Liver (tissue), 9 donors: Measurements from ENCODE around the gene SKAP2. TPM values are rescaled to one million over a fixed set of nuclear protein-coding genes. Genes with fewer than 3 reads are reported as not detected.
A peak's percentile ranks its signal among the peaks of the same experiment; 100 is the strongest.

ENCODE experiments used
- DNase-seq: peaks from one replicate; pipeline ENCODE4 v3.0.0-alpha.2; 2017; ENCODE audit warnings: low spot score
- H3K27ac ChIP-seq, 2 donors: one replicate each; pipeline ENCODE4 v1.7.0; 2013; ENCODE audit warnings: inconsistent platforms in 2 of 2, low read length in 2 of 2, control low read depth in 1 of 2, low read depth in 1 of 2, mild to moderate bottlenecking in 1 of 2
- H3K27me3 ChIP-seq, 4 donors: one replicate each; pipeline versions ENCODE4 v1.6.1 to v1.7.0; 2013; ENCODE audit warnings: low read length in 3 of 4, inconsistent platforms in 1 of 4, mild to moderate bottlenecking in 1 of 4, moderate library complexity in 1 of 4; ENCODE audit not compliant: control insufficient read depth in 4 of 4, insufficient read depth in 4 of 4
- H3K36me3 ChIP-seq, 4 donors: one replicate each; pipeline versions ENCODE4 v1.6.1 to v1.7.0; 2013; ENCODE audit warnings: low read length in 3 of 4, mild to moderate bottlenecking in 3 of 4, low read depth in 1 of 4, moderate library complexity in 1 of 4; ENCODE audit not compliant: control insufficient read depth in 4 of 4, insufficient read depth in 3 of 4
- H3K4me1 ChIP-seq, 4 donors: one replicate each; pipeline versions ENCODE4 v1.6.1 to v1.7.0; 2013; ENCODE audit warnings: low read length in 3 of 4, mild to moderate bottlenecking in 3 of 4, moderate library complexity in 1 of 4; ENCODE audit not compliant: control insufficient read depth in 4 of 4, insufficient read depth in 4 of 4
- H3K4me3 ChIP-seq, 3 donors: one replicate each; pipeline versions ENCODE4 v1.6.1 to v1.7.0; 2013; ENCODE audit warnings: low read length in 3 of 3, control low read depth in 1 of 3, low read depth in 1 of 3, mild to moderate bottlenecking in 1 of 3
- H3K9ac ChIP-seq, 2 donors: one replicate each; pipeline ENCODE4 v1.7.0; 2013; ENCODE audit warnings: low read length in 2 of 2, mild to moderate bottlenecking in 2 of 2, moderate library complexity in 2 of 2, control low read depth in 1 of 2, low read depth in 1 of 2
- H3K9me3 ChIP-seq, 4 donors: one replicate each; pipeline versions ENCODE4 v1.6.1 to v1.7.0; 2013; ENCODE audit warnings: low read length in 3 of 4; ENCODE audit not compliant: control insufficient read depth in 4 of 4
- ATF3 ChIP-seq: IDR thresholded peaks from 2 replicates; pipeline ENCODE4 v1.6.1; 2016; ENCODE audit warnings: antibody characterized with exemption
- EGR1 ChIP-seq, 2 donors: IDR thresholded peaks; 2 replicates each; pipeline ENCODE4 v1.6.1; 2016 to 2018; ENCODE audit warnings: antibody characterized with exemption in 2 of 2, low read depth in 2 of 2
- FOXA1 ChIP-seq: IDR thresholded peaks from 2 replicates; pipeline ENCODE4 v1.6.1; 2016; ENCODE audit warnings: antibody characterized with exemption
- FOXA2 ChIP-seq: IDR thresholded peaks from 2 replicates; pipeline ENCODE4 v1.6.1; 2016; ENCODE audit warnings: antibody characterized with exemption
- GABPA ChIP-seq, 2 donors: IDR thresholded peaks in 1 of 2; conservative IDR thresholded peaks in 1 of 2; 2 replicates each; pipeline ENCODE4 v1.6.1; 2016; ENCODE audit warnings: antibody characterized with exemption in 2 of 2, mild to moderate bottlenecking in 1 of 2, moderate library complexity in 1 of 2
- HNF4A ChIP-seq, 2 donors: conservative IDR thresholded peaks; 2 replicates each; pipeline ENCODE4 v1.6.1; 2016; ENCODE audit warnings: antibody characterized with exemption in 2 of 2, mild to moderate bottlenecking in 2 of 2
- HNF4G ChIP-seq: IDR thresholded peaks from 2 replicates; pipeline ENCODE4 v1.6.1; 2016; ENCODE audit warnings: antibody characterized with exemption
- JUND ChIP-seq, 2 donors: IDR thresholded peaks; 2 replicates each; pipeline ENCODE4 v1.6.1; 2016; ENCODE audit warnings: antibody characterized with exemption in 2 of 2
- NR2F2 ChIP-seq: IDR thresholded peaks from 2 replicates; pipeline ENCODE4 v1.6.1; 2016; ENCODE audit warnings: antibody characterized with exemption
- RAD21 ChIP-seq, 2 donors: IDR thresholded peaks; 2 replicates each; pipeline ENCODE4 v1.6.1; 2016; ENCODE audit warnings: antibody characterized with exemption in 2 of 2, mild to moderate bottlenecking in 2 of 2
- REST ChIP-seq: IDR thresholded peaks from 2 replicates; pipeline ENCODE4 v1.6.1; 2016; ENCODE audit warnings: antibody characterized with exemption, mild to moderate bottlenecking
- SP1 ChIP-seq: IDR thresholded peaks from 2 replicates; pipeline ENCODE4 v1.6.1; 2018; ENCODE audit warnings: antibody characterized with exemption, mild to moderate bottlenecking
- TAF1 ChIP-seq: conservative IDR thresholded peaks from 2 replicates; pipeline ENCODE4 v1.6.1; 2016; ENCODE audit warnings: antibody characterized with exemption, mild to moderate bottlenecking
- ZBTB33 ChIP-seq: IDR thresholded peaks from 2 replicates; pipeline ENCODE4 v1.6.1; 2016; ENCODE audit warnings: antibody characterized with exemption
- WGBS: extraction: QIAGEN DNeasy Blood & Tissue Kit; methylation state at CpG from one replicate; pipeline ENCODE4 v1.1.7; 2013; 5-methylcytosine and 5-hydroxymethylcytosine counted together
- polyA plus RNA-seq, 2 donors: library from polyadenylated mRNA; stranded (reverse) in 1 of 2; unstranded in 1 of 2; fragments of 200-250 nt in 1 of 2; fragments of >200 nt in 1 of 2; fragmentation: Nextera tagmentation in 1 of 2; extraction: Ambion mirVana in 1 of 2; gene quantifications; one replicate each; pipeline versions ENCODE4 v1.2.1 to v1.2.3, GENCODE V29; 2013 to 2015
- total RNA-seq, 2 donors: library from RNA; depleted of rRNA; stranded (reverse); fragments of >200 nt; gene quantifications; one replicate each; pipeline ENCODE4 v1.2.3, GENCODE V29; 2014
- TF ChIP-seq, protein P1 (sequence below): fragments of 150-350 bp; IDR thresholded peaks from 2 replicates; pipeline ENCODE4 v1.5.1; 2017; ENCODE audit warnings: improper control_type of control experiment, low read depth, low read length; ENCODE audit not compliant: missing input control
- TF ChIP-seq, protein P2 (sequence below): IDR thresholded peaks from 2 replicates; pipeline ENCODE4 v1.6.1; 2016; ENCODE audit warnings: antibody characterized with exemption
- donor health status: healthy.
- donor health status: healthy.
- donor health status: healthy.
- donor health status: healthy.
- donor health status: healthy.

Gene SKAP2
- total and polyA plus RNA-seq, 4 donors = 3.4 to 9.2 (median 5.1) TPM

- H3K9ac ChIP-seq = no peak overlapping the region
- H3K4me3 ChIP-seq = no peak overlapping the region
- no peak for DNase-seq
- H3K9me3 ChIP-seq = no peaks in the 10 kb centered on the region
- no peak for TF ChIP-seq TAF1
- TF ChIP-seq, protein P1, sequence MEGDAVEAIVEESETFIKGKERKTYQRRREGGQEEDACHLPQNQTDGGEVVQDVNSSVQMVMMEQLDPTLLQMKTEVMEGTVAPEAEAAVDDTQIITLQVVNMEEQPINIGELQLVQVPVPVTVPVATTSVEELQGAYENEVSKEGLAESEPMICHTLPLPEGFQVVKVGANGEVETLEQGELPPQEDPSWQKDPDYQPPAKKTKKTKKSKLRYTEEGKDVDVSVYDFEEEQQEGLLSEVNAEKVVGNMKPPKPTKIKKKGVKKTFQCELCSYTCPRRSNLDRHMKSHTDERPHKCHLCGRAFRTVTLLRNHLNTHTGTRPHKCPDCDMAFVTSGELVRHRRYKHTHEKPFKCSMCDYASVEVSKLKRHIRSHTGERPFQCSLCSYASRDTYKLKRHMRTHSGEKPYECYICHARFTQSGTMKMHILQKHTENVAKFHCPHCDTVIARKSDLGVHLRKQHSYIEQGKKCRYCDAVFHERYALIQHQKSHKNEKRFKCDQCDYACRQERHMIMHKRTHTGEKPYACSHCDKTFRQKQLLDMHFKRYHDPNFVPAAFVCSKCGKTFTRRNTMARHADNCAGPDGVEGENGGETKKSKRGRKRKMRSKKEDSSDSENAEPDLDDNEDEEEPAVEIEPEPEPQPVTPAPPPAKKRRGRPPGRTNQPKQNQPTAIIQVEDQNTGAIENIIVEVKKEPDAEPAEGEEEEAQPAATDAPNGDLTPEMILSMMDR = peak; percentile 26
- TF ChIP-seq GABPA (IDR thresholded peaks at IDR 0.05 in 1 of 2, conservative IDR thresholded peaks at IDR 0.05 in 1 of 2) = no peak
- TF ChIP-seq, protein P2, sequence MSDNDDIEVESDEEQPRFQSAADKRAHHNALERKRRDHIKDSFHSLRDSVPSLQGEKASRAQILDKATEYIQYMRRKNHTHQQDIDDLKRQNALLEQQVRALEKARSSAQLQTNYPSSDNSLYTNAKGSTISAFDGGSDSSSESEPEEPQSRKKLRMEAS = no peak
- no peak for TF ChIP-seq EGR1 (IDR thresholded peaks at IDR 0.05; ENCODE audit: low read depth in 2 of 2)
- TF ChIP-seq JUND (IDR thresholded peaks at IDR 0.05) = no peak
- no peak for TF ChIP-seq HNF4A (conservative IDR thresholded peaks at IDR 0.05)
- TF ChIP-seq RAD21 (IDR thresholded peaks at IDR 0.05) = peak; percentile 71 to 74
- H3K36me3 ChIP-seq = no peaks in the 10 kb centered on the region
- peaks cover 0 to 3% (median 0%) of the 10 kb centered on the region in 4 donors for H3K4me1 ChIP-seq
- no peak overlapping the region for H3K27ac ChIP-seq
- WGBS = 46% methylated on average over 4 of the region's 4 CpGs
- H3K27me3 ChIP-seq = peaks cover 0 to 8% (median 0%) of the 10 kb centered on the region in 4 donors
Measured at GRCh38 chr7:26853788-26854393, 10.5 kb downstream of the SKAP2 start.

DNA sequence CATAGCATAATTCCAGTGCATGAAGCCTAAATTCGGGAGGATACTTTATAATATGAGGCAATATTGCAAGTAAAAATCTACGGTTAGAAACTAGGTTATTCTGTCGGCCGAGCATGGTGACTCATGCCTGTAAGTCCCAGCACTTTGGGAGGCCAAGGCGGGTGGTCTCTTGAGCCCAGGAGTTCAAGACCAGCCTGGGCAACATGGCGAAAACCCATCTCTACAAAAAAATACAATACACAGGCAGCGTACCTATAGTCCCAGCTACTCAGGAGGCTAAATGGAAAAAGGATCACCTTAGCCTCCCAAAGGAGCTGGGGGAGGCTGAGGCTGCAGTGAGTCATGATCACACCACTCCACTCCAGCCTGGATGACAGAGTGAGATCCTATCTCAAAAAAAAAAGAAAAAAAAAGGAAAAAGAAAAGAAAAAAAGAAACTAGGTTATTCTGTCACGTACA, 14.2 kb downstream of the SKAP2 start:
- no peak overlapping the region for H3K4me3 ChIP-seq
- no peaks in the 10 kb centered on the region for H3K9me3 ChIP-seq
- no peak for DNase-seq
- no peak overlapping the region for H3K9ac ChIP-seq
- 94% methylated on average over 8 of the region's 8 CpGs for WGBS
- H3K4me1 ChIP-seq = peaks cover 0 to 3% (median 0%) of the 10 kb centered on the region in 4 donors
- no peaks in the 10 kb centered on the region for H3K36me3 ChIP-seq
- H3K27ac ChIP-seq = no peak overlapping the region
- TF ChIP-seq HNF4G (no peak), JUND (IDR thresholded peaks at IDR 0.05) (no peak), RAD21 (IDR thresholded peaks at IDR 0.05) (no peak), FOXA1 (no peak), FOXA2 (no peak)
- H3K27me3 ChIP-seq = no peaks in the 10 kb centered on the region

GRCh38 chr7:26843705-26844104, 20.7 kb downstream of the SKAP2 start:
- Histone ChIP-seq H3K4me3 (no peak overlapping the region), H3K4me1 (no peaks in the 10 kb centered on the region), H3K9ac (no peak overlapping the region), H3K9me3 (no peaks in the 10 kb centered on the region), H3K36me3 (no peaks in the 10 kb centered on the region), H3K27me3 (no peaks in the 10 kb centered on the region), H3K27ac (no peak overlapping the region)
- DNase-seq = no peak
- WGBS = 75% methylated on average over 4 of the region's 4 CpGs
- TF ChIP-seq GABPA (IDR thresholded peaks at IDR 0.05 in 1 of 2, conservative IDR thresholded peaks at IDR 0.05 in 1 of 2) (no peak), ATF3 (no peak), RAD21 (IDR thresholded peaks at IDR 0.05) (no peak), EGR1 (IDR thresholded peaks at IDR 0.05; ENCODE audit: low read depth in 2 of 2) (no peak), ZBTB33 (no peak), TAF1 (no peak), NR2F2 (no peak), HNF4G (no peak), HNF4A (conservative IDR thresholded peaks at IDR 0.05) (no peak), FOXA1 (no peak), JUND (IDR thresholded peaks at IDR 0.05) (no peak), REST (no peak), SP1 (no peak), FOXA2 (no peak)
- TF ChIP-seq, protein P1 = no peak
